GM12878 (cell line): ENCODE results near the gene DTX1. TPM values are rescaled to one million over a fixed set of nuclear protein-coding genes. Genes with fewer than 3 reads are reported as not detected.

Experiments
- ATAC-seq: fragments of 200-7000 bp; cut with Tn5 transposase; 3 replicates; pipeline ENCODE4 v1.9.1; 2020; ENCODE audit warnings: mild to moderate bottlenecking, moderate library complexity
- BruUV-seq: library from RNA; stranded (reverse); fragments of 400-500 nt; replicated peaks from 2 replicates; lab custom pipeline; 2021; lab: Mats Ljungman, UMichigan
- CTCF ChIA-PET: fragments of 300-600 bp; sonication (Branson Sonifier 250); formaldehyde crosslinking; extraction: SDS; loops from one replicate; lab custom pipeline; 2021; ENCODE audit warnings: inconsistent platforms; lab: Yijun Ruan, JAX
- POLR2A ChIA-PET: fragments of 350-600 bp; formaldehyde crosslinking; extraction: SDS; loops from one replicate; lab custom pipeline; 2021; ENCODE audit warnings: inconsistent platforms; lab: Charles Lee
- RAD21 ChIA-PET: fragments of 300-600 bp; sonication (Branson Sonifier 250); formaldehyde crosslinking; loops from one replicate; lab custom pipeline; 2023; ENCODE audit warnings: antibody characterized with exemption; ENCODE audit not compliant: unreplicated experiment; lab: Charles Lee
- SMC1A ChIA-PET: fragments of 300-600 bp; sonication (Branson Sonifier 250); formaldehyde crosslinking; loops from one replicate; lab custom pipeline; 2023; ENCODE audit not compliant: unreplicated experiment, uncharacterized antibody; lab: Charles Lee
- DNase-seq: peaks from one replicate; pipeline ENCODE4 v3.0.0-alpha.2; 2011; ENCODE audit warnings: low read depth, low spot score
- FAIRE-seq: peaks from 3 replicates; lab custom pipeline; 2011; peaks lifted over from hg19 to GRCh38; lab: Jason Lieb, UNC
- H2AFZ ChIP-seq: 2 replicates; pipeline ENCODE4 v1.6.0; 2011; ENCODE audit warnings: low read depth, low read length, control low read depth; ENCODE audit not compliant: control insufficient read depth
- H3K27ac ChIP-seq: 2 replicates; pipeline ENCODE4 v1.5.1; 2011; ENCODE audit warnings: control low read depth; ENCODE audit not compliant: control insufficient read depth, insufficient read depth
- H3K27me3 ChIP-seq, 2 experiments: replicated peaks in 1 of 2; 2 replicates each; pipeline versions ENCODE4 v1.6.0 to v1.6.1; 2011; ENCODE audit warnings: low read length in 1 of 2; ENCODE audit not compliant: control insufficient read depth in 2 of 2, insufficient read depth in 2 of 2
- H3K36me3 ChIP-seq, 2 experiments: 2 replicates each; pipeline ENCODE4 v1.5.1; 2011; ENCODE audit warnings: low read length in 1 of 2; ENCODE audit not compliant: control insufficient read depth in 2 of 2, insufficient read depth in 2 of 2
- H3K4me1 ChIP-seq: 2 replicates; pipeline ENCODE4 v1.6.1; 2011; ENCODE audit warnings: mild to moderate bottlenecking, low read length, moderate library complexity, mixed read lengths; ENCODE audit not compliant: control insufficient read depth, insufficient read depth
- H3K4me2 ChIP-seq: 2 replicates; pipeline ENCODE4 v1.6.0; 2011; ENCODE audit warnings: control low read depth; ENCODE audit not compliant: control insufficient read depth, insufficient read depth
- H3K4me3 ChIP-seq: fragments of 200-600 bp; sonication (generic); 2 replicates; pipeline ENCODE4 v1.5.1; 2016
- H3K79me2 ChIP-seq: 2 replicates; pipeline ENCODE4 v1.6.0; 2011; ENCODE audit warnings: low read length; ENCODE audit not compliant: control insufficient read depth, insufficient read depth
- H3K9ac ChIP-seq: 2 replicates; pipeline ENCODE4 v1.8.0; 2011; ENCODE audit warnings: low read length, control low read depth, mixed read lengths; ENCODE audit not compliant: control insufficient read depth, insufficient read depth
- H3K9me3 ChIP-seq: replicated peaks from 3 replicates; pipeline ENCODE4 v1.5.1; 2011; ENCODE audit warnings: mild to moderate bottlenecking, low read length; ENCODE audit not compliant: control insufficient read depth, insufficient read depth
- H4K20me1 ChIP-seq: 2 replicates; pipeline ENCODE4 v1.6.0; 2011; ENCODE audit not compliant: control insufficient read depth, insufficient read depth
- USF2 ChIP-seq: IDR thresholded peaks from 2 replicates; pipeline ENCODE4 v1.6.1; 2011; ENCODE audit warnings: low read depth, low read length, improper control_type of control experiment, borderline replicate concordance
- ZNF24 ChIP-seq: fragments of 450-650 bp; IDR thresholded peaks from 2 replicates; pipeline ENCODE4 v1.6.1; 2017; ENCODE audit warnings: antibody characterized with exemption, mild to moderate bottlenecking
- WGBS: methylation state at CpG from one replicate; pipeline ENCODE4 v1.1.6; 2016; ENCODE audit warnings: low lambda C conversion rate; ENCODE audit not compliant: insufficient replicate concordance, insufficient coverage; ENCODE audit errors: missing lambda C conversion rate; 5-methylcytosine and 5-hydroxymethylcytosine counted together
- in situ Hi-C: fragments of 300-500 bp; cut with MboI; formaldehyde crosslinking; loops from 9 replicates; pipeline ENCODE4 v1.14.3; 2018; ENCODE audit warnings: mixed read lengths
- intact Hi-C: fragments of 100-400 bp; cut with micrococcal nuclease; formaldehyde crosslinking; loops from one replicate; pipeline ENCODE4 v1.14.2; 2022; ENCODE audit not compliant: unreplicated experiment
- polyA plus RNA-seq, 11 experiments: library from polyadenylated mRNA; depleted of rRNA in 4 of 11; unstranded in 6 of 11; stranded (reverse) in 5 of 11; fragments of >200 nt; fragmentation: Nextera tagmentation in 4 of 11; fragmentation: Illumina TruSeq in 1 of 11; extraction: Ambion mirVana in 4 of 11; extraction: Trizol in 1 of 11; gene quantifications; 1 replicate in 1 of 11; 2 replicates in 10 of 11; pipeline versions ENCODE4 v1.2.1 to v1.2.3, GENCODE V29; 2011 to 2016; ENCODE audit warnings: inconsistent platforms in 2 of 11, missing spikeins in 2 of 11, low read depth in 1 of 11
- total RNA-seq, 4 experiments: library from RNA; depleted of rRNA in 3 of 4; stranded (reverse); fragments of >200 nt in 3 of 4; fragmentation: Illumina TruSeq in 1 of 4; extraction: Trizol in 1 of 4; gene quantifications; 2 replicates each; pipeline versions ENCODE4 v1.2.1 to v1.2.3, GENCODE V29; 2013 to 2021

The DTX1 gene
- total and polyA plus RNA-seq, 10 of the 15 experiments (the other 5 are each of a cell fraction or from before 2014, with no cell fraction given) = 0.09 to 2.8 (median 0.66) TPM

- BruUV-seq = no TSS peak
- no peak for FAIRE-seq
- Histone ChIP-seq H3K9me3 (no peaks in the 10 kb centered on the region), H2AFZ (no peak overlapping the region), H3K4me1 (peaks cover 11% of the 10 kb centered on the region), H3K36me3 (no peaks in the 10 kb centered on the region), H3K79me2 (peaks cover 7% of the 10 kb centered on the region), H3K9ac (no peak overlapping the region), H3K27ac (no peak overlapping the region), H3K4me2 (peak overlapping the region; percentile 2; the same call in 1 of the 2 replicates), H3K27me3 (peaks cover 1 to 7% of the 10 kb centered on the region in 2 experiments; a peak in 3 of 4 replicates), H4K20me1 (peaks cover 3% of the 10 kb centered on the region), H3K4me3 (peak overlapping the region; percentile 62; the same call in 1 of the 2 replicates)
- SMC1A ChIA-PET = interaction anchor here (3.0 to 17.0 kb wide), 2 partner anchors 12 to 38 kb away, joined by 7 to 416 read pairs; no protein-coding TSS in a partner anchor
- TF ChIP-seq ZNF24 (peak; percentile 59; the same call in 1 of the 2 replicates), USF2 (no peak)
- ATAC-seq = no peak; the same call in 2 of the 3 replicates
- 20% methylated on average over 4 of the region's 8 CpGs for WGBS
- RAD21 ChIA-PET = interaction anchor here (0.7 to 0.8 kb wide), 2 partner anchors 37 to 43 kb away, joined by 3 read pairs; no protein-coding TSS in a partner anchor
- POLR2A ChIA-PET = interaction anchor here (1.1 to 1.2 kb wide), 2 partner anchors 26 to 34 kb away, joined by 3 to 4 read pairs; no protein-coding TSS in a partner anchor
- in situ Hi-C loops (no loop called here), intact Hi-C loops (no loop called here)
- CTCF ChIA-PET = interaction anchor here (0.7 to 3.4 kb wide), 3 partner anchors 33 to 42 kb away, joined by 3 to 18 read pairs (median 8); no protein-coding TSS in a partner anchor
- no peak for DNase-seq
These were observed 224 bp upstream of the DTX1 start for GRCh38 chr12:113056381-113056630.
